ENCODE data around the gene PIAS1. TPM values are rescaled to one million over a fixed set of nuclear protein-coding genes. Genes with fewer than 3 reads are reported as not detected.

Gene PIAS1
- total RNA-seq, 1 donor from 2014 or later = 12.0 TPM

- no peak for DNase-seq (ENCODE audit: low read depth)
- H3K4me3 ChIP-seq (ENCODE audit: low read depth, low read length) = no peak overlapping the region
- TF ChIP-seq CTCF (conservative IDR thresholded peaks at IDR 0.05; ENCODE audit: low read depth, low read length) = no peak
Measured at GRCh38 chr15:68027388-68027787, 26.7 kb upstream of the PIAS1 start.

- no peak for DNase-seq (ENCODE audit: low read depth)
- no peak for TF ChIP-seq CTCF (conservative IDR thresholded peaks at IDR 0.05; ENCODE audit: low read depth, low read length)
Measured at GRCh38 chr15:68028137-68028887, 25.8 kb upstream of the PIAS1 start.

GRCh38 chr15:68028888-68029207, 25.3 kb upstream of the PIAS1 start:
- DNase-seq (ENCODE audit: low read depth) = no peak
- no peak for TF ChIP-seq CTCF (conservative IDR thresholded peaks at IDR 0.05; ENCODE audit: low read depth, low read length)
- H3K4me3 ChIP-seq (ENCODE audit: low read depth, low read length) = no peak overlapping the region

More at GRCh38 chr15:68028137-68028887, 25.8 kb upstream of the PIAS1 start:
- H3K4me3 ChIP-seq (ENCODE audit: low read depth, low read length) = no peak overlapping the region

- H3K4me3 ChIP-seq (ENCODE audit: low read depth, low read length) = no peak overlapping the region
- no peak for TF ChIP-seq CTCF (conservative IDR thresholded peaks at IDR 0.05; ENCODE audit: low read depth, low read length)
- no peak for DNase-seq (ENCODE audit: low read depth)
Measured at GRCh38 chr15:68029959-68030358, 24.2 kb upstream of the PIAS1 start.

- TF ChIP-seq CTCF (conservative IDR thresholded peaks at IDR 0.05; ENCODE audit: low read depth, low read length) = no peak
- no peak overlapping the region for H3K4me3 ChIP-seq (ENCODE audit: low read depth, low read length)
- no peak for DNase-seq (ENCODE audit: low read depth)
Measured at GRCh38 chr15:68031404-68031803, 22.7 kb upstream of the PIAS1 start.

- no peak for TF ChIP-seq CTCF (conservative IDR thresholded peaks at IDR 0.05; ENCODE audit: low read depth, low read length)
- no peak for DNase-seq (ENCODE audit: low read depth)
- no peak overlapping the region for H3K4me3 ChIP-seq (ENCODE audit: low read depth, low read length)
Measured at GRCh38 chr15:68032672-68033071, 21.4 kb upstream of the PIAS1 start.

- no peak for TF ChIP-seq CTCF (conservative IDR thresholded peaks at IDR 0.05; ENCODE audit: low read depth, low read length)
- DNase-seq (ENCODE audit: low read depth) = no peak
- H3K4me3 ChIP-seq (ENCODE audit: low read depth, low read length) = no peak overlapping the region
Measured at GRCh38 chr15:68034081-68034480, 20.0 kb upstream of the PIAS1 start.
